ENCODE results near the gene F11R. TPM values are rescaled to one million over a fixed set of nuclear protein-coding genes. Genes with fewer than 3 reads are reported as not detected.
A peak's percentile ranks its signal among the peaks of the same experiment; 100 is the strongest.

F11R gene
- total and polyA plus RNA-seq, 2 of the 13 experiments (the other 11 are each of a cell fraction or from before 2014, with no cell fraction given): 95.8 to 105 TPM

DNA sequence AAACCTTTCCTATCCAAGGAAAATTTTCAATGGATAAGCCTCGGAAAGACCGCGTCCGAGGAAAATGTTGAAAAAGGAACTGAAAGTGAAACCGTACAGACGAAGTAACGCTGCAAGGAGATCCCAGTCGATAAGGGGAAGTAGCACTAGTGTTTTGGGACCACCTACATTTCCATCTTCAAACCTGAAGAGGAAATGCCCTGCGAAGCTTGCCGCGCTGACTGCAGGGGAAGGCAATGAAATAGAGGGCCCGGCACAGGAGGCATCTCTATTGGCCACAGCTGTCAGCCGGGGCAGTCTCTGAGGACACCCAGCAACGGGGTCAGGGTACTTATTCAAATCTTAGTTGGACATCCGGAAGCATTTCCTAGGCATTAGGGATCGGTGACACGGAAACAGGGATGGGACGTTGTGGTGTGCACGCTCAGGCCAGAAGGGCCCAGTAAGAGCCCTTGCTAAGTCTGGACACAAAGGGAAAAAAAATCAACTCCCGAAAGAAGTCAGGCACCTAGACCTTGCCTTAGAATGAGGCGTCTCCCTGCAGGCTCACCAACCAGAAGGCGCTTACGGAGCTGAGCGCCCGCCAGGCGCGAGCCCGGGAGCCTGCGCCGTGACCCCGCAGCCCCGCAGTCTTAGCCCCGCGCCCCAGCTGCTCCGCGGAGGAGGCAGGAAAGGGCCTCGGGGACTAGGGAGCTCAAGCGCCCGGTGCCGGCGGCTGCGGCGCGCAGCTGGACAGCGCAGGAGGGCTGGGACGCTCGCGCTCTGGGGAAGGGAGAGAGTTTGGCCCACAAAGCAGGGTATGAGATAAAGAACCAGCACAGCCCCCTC is 24.2 kb upstream of the F11R start (continued):
- no peak for TF ChIP-seq ZNF547 (CRISPR knock-in tag; IDR thresholded peaks at IDR 0.05)
- no peak for TF ChIP-seq FOXK1 (CRISPR knock-in tag; IDR thresholded peaks at IDR 0.05; ENCODE audit: borderline replicate concordance, low read depth)
- TF ChIP-seq NFKBIZ (CRISPR knock-in tag; IDR thresholded peaks at IDR 0.05): no peak
- TF ChIP-seq ZNF205 (CRISPR knock-in tag; IDR thresholded peaks at IDR 0.05): no peak
- TF ChIP-seq AHR (CRISPR knock-in tag; IDR thresholded peaks at IDR 0.05): no peak; the same call in 1 of the 2 replicates
- TF ChIP-seq ARNT2 (CRISPR knock-in tag; IDR thresholded peaks at IDR 0.05; ENCODE audit: low read depth): 0 out of 2 replicates have a peak, but pooled peaks have one; percentile 10
- no peak for TF ChIP-seq ZNF777 (CRISPR knock-in tag; IDR thresholded peaks at IDR 0.05)
- TF ChIP-seq, protein P1, sequence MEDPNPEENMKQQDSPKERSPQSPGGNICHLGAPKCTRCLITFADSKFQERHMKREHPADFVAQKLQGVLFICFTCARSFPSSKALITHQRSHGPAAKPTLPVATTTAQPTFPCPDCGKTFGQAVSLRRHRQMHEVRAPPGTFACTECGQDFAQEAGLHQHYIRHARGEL (CRISPR knock-in tag; IDR thresholded peaks at IDR 0.05): no peak
- TF ChIP-seq, protein P2, sequence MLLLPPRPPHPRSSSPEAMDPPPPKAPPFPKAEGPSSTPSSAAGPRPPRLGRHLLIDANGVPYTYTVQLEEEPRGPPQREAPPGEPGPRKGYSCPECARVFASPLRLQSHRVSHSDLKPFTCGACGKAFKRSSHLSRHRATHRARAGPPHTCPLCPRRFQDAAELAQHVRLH (CRISPR knock-in tag; IDR thresholded peaks at IDR 0.05; ENCODE audit: borderline replicate concordance, low read depth): 0 out of 2 replicates have a peak, but pooled peaks have one; percentile 51
- peak; percentile 46; the same call in 1 of the 2 replicates for TF ChIP-seq NAIF1 (CRISPR knock-in tag; IDR thresholded peaks at IDR 0.05; ENCODE audit: borderline replicate concordance)
- TF ChIP-seq ATRX (CRISPR knock-in tag; IDR thresholded peaks at IDR 0.05; ENCODE audit: borderline replicate concordance): no peak
- TF ChIP-seq, protein P3, sequence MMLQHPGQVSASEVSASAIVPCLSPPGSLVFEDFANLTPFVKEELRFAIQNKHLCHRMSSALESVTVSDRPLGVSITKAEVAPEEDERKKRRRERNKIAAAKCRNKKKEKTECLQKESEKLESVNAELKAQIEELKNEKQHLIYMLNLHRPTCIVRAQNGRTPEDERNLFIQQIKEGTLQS (CRISPR knock-in tag; IDR thresholded peaks at IDR 0.05): 0 out of 2 replicates have a peak, but pooled peaks have one; percentile 1

Data from HepG2 (cell line).